ENCODE measurements around the gene KLHL35.

DNA sequence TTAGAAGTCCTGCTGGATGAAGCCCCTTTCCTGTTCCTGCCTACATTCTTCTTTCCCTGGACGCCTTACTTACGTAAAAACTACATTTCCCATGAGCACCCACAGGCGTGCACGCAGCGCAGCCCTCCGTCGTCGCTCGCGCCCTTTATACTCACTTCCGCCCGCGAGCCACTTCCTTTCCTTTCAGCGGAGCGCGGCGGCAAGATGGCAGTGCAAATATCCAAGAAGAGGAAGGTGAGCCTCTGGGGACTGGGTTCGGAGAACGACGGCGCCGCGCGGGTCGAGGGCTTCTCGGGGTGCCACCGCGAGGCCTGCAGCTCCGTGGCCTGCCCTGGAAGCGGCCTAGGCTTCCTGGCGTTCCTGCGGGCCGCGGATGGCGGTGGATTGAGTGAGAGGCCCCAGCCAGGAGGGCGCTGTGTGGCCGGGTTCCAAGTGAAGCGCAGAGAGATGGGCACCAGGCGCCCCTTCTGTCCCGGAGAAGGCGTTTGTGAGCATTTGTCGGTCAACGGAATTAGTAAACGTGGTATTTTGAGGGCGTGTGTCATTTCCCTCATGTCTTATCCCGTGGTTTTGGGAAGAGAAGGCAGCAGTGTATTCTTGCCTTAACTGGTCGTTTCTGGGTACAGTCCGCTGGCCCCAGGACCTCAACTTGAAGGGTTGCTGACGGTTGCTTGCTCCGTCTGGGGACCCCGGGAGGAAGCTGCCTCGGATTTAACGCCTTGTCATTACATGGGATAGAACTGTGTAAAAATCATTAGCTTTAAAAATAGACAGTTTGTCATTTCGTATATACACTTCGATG is 33.5 kb downstream of the KLHL35 start, which contains the start of gene RPS3:
- TF ChIP-seq, protein P1, sequence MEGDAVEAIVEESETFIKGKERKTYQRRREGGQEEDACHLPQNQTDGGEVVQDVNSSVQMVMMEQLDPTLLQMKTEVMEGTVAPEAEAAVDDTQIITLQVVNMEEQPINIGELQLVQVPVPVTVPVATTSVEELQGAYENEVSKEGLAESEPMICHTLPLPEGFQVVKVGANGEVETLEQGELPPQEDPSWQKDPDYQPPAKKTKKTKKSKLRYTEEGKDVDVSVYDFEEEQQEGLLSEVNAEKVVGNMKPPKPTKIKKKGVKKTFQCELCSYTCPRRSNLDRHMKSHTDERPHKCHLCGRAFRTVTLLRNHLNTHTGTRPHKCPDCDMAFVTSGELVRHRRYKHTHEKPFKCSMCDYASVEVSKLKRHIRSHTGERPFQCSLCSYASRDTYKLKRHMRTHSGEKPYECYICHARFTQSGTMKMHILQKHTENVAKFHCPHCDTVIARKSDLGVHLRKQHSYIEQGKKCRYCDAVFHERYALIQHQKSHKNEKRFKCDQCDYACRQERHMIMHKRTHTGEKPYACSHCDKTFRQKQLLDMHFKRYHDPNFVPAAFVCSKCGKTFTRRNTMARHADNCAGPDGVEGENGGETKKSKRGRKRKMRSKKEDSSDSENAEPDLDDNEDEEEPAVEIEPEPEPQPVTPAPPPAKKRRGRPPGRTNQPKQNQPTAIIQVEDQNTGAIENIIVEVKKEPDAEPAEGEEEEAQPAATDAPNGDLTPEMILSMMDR (conservative IDR thresholded peaks at IDR 0.05; ENCODE audit: low read depth, low read length): 0 out of 2 replicates have a peak, but pooled peaks have one; percentile 2
- no peak for TF ChIP-seq RAD21 (IDR thresholded peaks at IDR 0.05; ENCODE audit: low read length)

All from IMR-90 (cell line).